ENCODE data around the gene C2orf42. TPM values are rescaled to one million over a fixed set of nuclear protein-coding genes. Genes with fewer than 3 reads are reported as not detected.
"Not testable (repeated sequence)": the region's sequence is repeated elsewhere in the genome, so short reads cannot be mapped to it uniquely, and the experiment has no call there.

Gene C2orf42
- total RNA-seq, 1 donor from 2014 or later, result 18.8 TPM

- peak overlapping the region; percentile 69 for H3K4me3 Mint-ChIP-seq
- H3K9me3 Mint-ChIP-seq, result peaks cover 1% of the 10 kb centered on the region
- peak overlapping the region; percentile 91 for H3K27ac Mint-ChIP-seq
- H3K4me1 Mint-ChIP-seq (ENCODE audit: unreplicated experiment), result peaks cover 43% of the 10 kb centered on the region
- H3K27me3 Mint-ChIP-seq, result no peaks in the 10 kb centered on the region
- no peaks in the 10 kb centered on the region for H3K36me3 Mint-ChIP-seq
- TF ChIP-seq CTCF (conservative IDR thresholded peaks at IDR 0.05), result no peak
- no peak for DNase-seq (ENCODE audit: extremely low spot score, unreplicated experiment)
Measured at GRCh38 chr2:70132244-70133126, 58.3 kb downstream of the C2orf42 start.

GRCh38 chr2:70131344-70132143, 59.3 kb downstream of the C2orf42 start:
- H3K27ac Mint-ChIP-seq, result peak overlapping the region; percentile 1
- not testable (repeated sequence) for H3K27me3 Mint-ChIP-seq; H3K9me3 Mint-ChIP-seq; H3K36me3 Mint-ChIP-seq; DNase-seq (ENCODE audit: extremely low spot score, unreplicated experiment)
- H3K4me3 Mint-ChIP-seq, result peak overlapping the region; percentile 11
- H3K4me1 Mint-ChIP-seq (ENCODE audit: unreplicated experiment), result peaks cover 41% of the 10 kb centered on the region

GRCh38 chr2:70128005-70128404, 62.8 kb downstream of the C2orf42 start:
- DNase-seq (ENCODE audit: extremely low spot score, unreplicated experiment), result no peak
- Mint-ChIP-seq H3K36me3 (no peaks in the 10 kb centered on the region), H3K27ac (peak overlapping the region; percentile 70), H3K4me1 (ENCODE audit: unreplicated experiment) (peaks cover 32% of the 10 kb centered on the region), H3K27me3 (peaks cover 3% of the 10 kb centered on the region), H3K4me3 (peak overlapping the region; percentile 10), H3K9me3 (no peaks in the 10 kb centered on the region)
- TF ChIP-seq CTCF (conservative IDR thresholded peaks at IDR 0.05), result no peak

GRCh38 chr2:70126413-70126812, 64.4 kb downstream of the C2orf42 start:
- no peak for TF ChIP-seq CTCF (conservative IDR thresholded peaks at IDR 0.05)
- peak overlapping the region; percentile 80 for H3K4me3 Mint-ChIP-seq
- no peaks in the 10 kb centered on the region for H3K36me3 Mint-ChIP-seq
- H3K27ac Mint-ChIP-seq, result peak overlapping the region; percentile 100
- DNase-seq (ENCODE audit: extremely low spot score, unreplicated experiment), result no peak
- H3K4me1 Mint-ChIP-seq (ENCODE audit: unreplicated experiment), result peaks cover 24% of the 10 kb centered on the region
- peaks cover 3% of the 10 kb centered on the region for H3K27me3 Mint-ChIP-seq
- no peaks in the 10 kb centered on the region for H3K9me3 Mint-ChIP-seq

- DNase-seq (ENCODE audit: extremely low spot score, unreplicated experiment), result no peak
- H3K4me3 Mint-ChIP-seq, result peak overlapping the region; percentile 98
- H3K36me3 Mint-ChIP-seq, result no peaks in the 10 kb centered on the region
- peak overlapping the region; percentile 100 for H3K27ac Mint-ChIP-seq
- peaks cover 24% of the 10 kb centered on the region for H3K4me1 Mint-ChIP-seq (ENCODE audit: unreplicated experiment)
- TF ChIP-seq CTCF (conservative IDR thresholded peaks at IDR 0.05), result no peak
- H3K9me3 Mint-ChIP-seq, result no peaks in the 10 kb centered on the region
- H3K27me3 Mint-ChIP-seq, result peaks cover 3% of the 10 kb centered on the region
Measured at GRCh38 chr2:70125498-70125898, 65.3 kb downstream of the C2orf42 start.

All from type B pancreatic cell (in vitro differentiated cells).